ENCODE measurements around the gene ZNF605. TPM values are rescaled to one million over a fixed set of nuclear protein-coding genes. Genes with fewer than 3 reads are reported as not detected.
A peak's percentile ranks its signal among the peaks of the same experiment; 100 is the strongest.
"Not testable (repeated sequence)": the region's sequence is repeated elsewhere in the genome, so short reads cannot be mapped to it uniquely, and the experiment has no call there.

Gene ZNF605
- polyA plus RNA-seq, 3 donors: 0.32 to 1.9 (median 0.80) TPM

DNA sequence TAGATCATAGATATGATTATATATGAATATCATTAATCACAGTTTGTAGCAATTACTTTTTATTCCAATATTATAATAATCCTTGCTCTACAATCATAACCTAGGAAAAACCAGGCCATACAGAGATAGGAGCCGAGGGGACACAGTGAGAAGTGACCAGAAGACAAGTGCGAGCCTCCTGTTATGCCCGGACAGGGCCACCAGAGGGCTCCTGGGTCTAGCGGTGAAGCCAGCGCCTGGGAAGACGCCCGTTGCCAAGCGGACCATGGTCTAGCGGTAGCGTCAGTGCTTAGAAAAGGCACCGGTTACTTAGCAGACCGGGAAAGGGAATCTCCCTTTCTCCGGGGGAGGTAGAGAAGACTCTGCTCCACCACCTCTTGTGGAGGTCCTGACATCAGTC, 20.8 kb upstream of the ZNF605 start:
- H3K9me3 ChIP-seq (replicated peaks in 1 of 2; ENCODE audit: control insufficient read depth in 1 of 2, insufficient read depth in 1 of 2, low read length in 2 of 2): peaks cover 41 to 76% of the 10 kb centered on the region in 2 donors
- not testable (repeated sequence) for H3K27me3 Mint-ChIP-seq (ENCODE audit: low read depth in 3 of 3); H3K4me1 Mint-ChIP-seq

DNA sequence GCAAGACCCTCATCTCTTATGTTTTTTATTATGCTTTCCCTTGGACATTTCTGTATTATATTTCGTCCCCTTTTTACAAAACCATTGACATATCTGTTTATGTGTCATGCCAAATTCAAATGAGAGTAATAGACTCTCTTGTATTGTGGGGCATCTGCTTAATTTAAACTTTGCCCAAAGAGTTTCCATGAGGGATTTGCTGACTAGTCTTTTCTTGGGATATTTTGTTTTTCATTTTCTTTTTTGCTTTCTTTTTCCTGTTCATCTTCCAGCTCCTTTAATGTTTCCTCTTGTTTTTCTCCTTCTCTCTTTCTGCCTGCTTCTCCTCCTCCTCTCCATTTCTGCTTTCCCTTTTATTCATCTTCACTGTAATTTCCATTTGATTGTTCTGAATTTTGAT, 16.3 kb upstream of the ZNF605 start:
- no peak for DNase-seq
- no peaks in the 10 kb centered on the region for H4K20me1 ChIP-seq (ENCODE audit: insufficient read depth, low read length)
- WGBS (ENCODE audit: insufficient coverage): no CpG with 5 or more reads among the region's 1 CpG
- no peaks in the 10 kb centered on the region for H3K27me3 ChIP-seq (ENCODE audit: control insufficient read depth in 2 of 2, insufficient read depth in 2 of 2, low read length in 2 of 2)
- H3K4me2 ChIP-seq (replicated peaks; ENCODE audit: extremely low read depth, low read length, poor library complexity, severe bottlenecking): no peak overlapping the region
- H3K4me1 ChIP-seq (ENCODE audit: control insufficient read depth in 1 of 2, insufficient read depth in 2 of 2, low read length in 2 of 2): no peaks in the 10 kb centered on the region
- Mint-ChIP-seq H3K27ac (no peak overlapping the region), H3K9me3 (peaks cover 32 to 86% (median 76%) of the 10 kb centered on the region in 7 donors), H3K27me3 (ENCODE audit: low read depth in 3 of 3) (peaks cover 0 to 3% (median 0%) of the 10 kb centered on the region in 3 donors), H3K4me3 (no peak overlapping the region), H3K36me3 (no peaks in the 10 kb centered on the region), H3K4me1 (no peaks in the 10 kb centered on the region)
- H3K9me3 ChIP-seq (replicated peaks in 1 of 2; ENCODE audit: control insufficient read depth in 1 of 2, insufficient read depth in 1 of 2, low read length in 2 of 2): peaks cover 66 to 83% of the 10 kb centered on the region in 2 donors
- no peaks in the 10 kb centered on the region for H3K79me2 ChIP-seq (ENCODE audit: insufficient read depth, low read length)
- H2AFZ ChIP-seq (ENCODE audit: insufficient read depth, low read depth, low read length, poor library complexity, severe bottlenecking): no peak overlapping the region
- TF ChIP-seq, protein P1, sequence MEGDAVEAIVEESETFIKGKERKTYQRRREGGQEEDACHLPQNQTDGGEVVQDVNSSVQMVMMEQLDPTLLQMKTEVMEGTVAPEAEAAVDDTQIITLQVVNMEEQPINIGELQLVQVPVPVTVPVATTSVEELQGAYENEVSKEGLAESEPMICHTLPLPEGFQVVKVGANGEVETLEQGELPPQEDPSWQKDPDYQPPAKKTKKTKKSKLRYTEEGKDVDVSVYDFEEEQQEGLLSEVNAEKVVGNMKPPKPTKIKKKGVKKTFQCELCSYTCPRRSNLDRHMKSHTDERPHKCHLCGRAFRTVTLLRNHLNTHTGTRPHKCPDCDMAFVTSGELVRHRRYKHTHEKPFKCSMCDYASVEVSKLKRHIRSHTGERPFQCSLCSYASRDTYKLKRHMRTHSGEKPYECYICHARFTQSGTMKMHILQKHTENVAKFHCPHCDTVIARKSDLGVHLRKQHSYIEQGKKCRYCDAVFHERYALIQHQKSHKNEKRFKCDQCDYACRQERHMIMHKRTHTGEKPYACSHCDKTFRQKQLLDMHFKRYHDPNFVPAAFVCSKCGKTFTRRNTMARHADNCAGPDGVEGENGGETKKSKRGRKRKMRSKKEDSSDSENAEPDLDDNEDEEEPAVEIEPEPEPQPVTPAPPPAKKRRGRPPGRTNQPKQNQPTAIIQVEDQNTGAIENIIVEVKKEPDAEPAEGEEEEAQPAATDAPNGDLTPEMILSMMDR (IDR thresholded peaks at IDR 0.05): no peak
- H3K27ac ChIP-seq (ENCODE audit: low read depth in 1 of 2, low read length in 2 of 2): no peak overlapping the region
- no peaks in the 10 kb centered on the region for H3K36me3 ChIP-seq (replicated peaks in 1 of 2; ENCODE audit: control insufficient read depth in 1 of 2, insufficient read depth in 2 of 2, low read length in 2 of 2)
- intact Hi-C loops (cut with micrococcal nuclease): no loop called here
- H3K9ac ChIP-seq (ENCODE audit: insufficient read depth, low read length, poor library complexity, severe bottlenecking): no peak overlapping the region
- H3K4me3 ChIP-seq (replicated peaks in 1 of 3; ENCODE audit: low read depth in 2 of 3, low read length in 3 of 3): no peak overlapping the region

More for the DNA sequence above, 20.8 kb upstream of the ZNF605 start:
- H3K79me2 ChIP-seq (ENCODE audit: insufficient read depth, low read length); H4K20me1 ChIP-seq (ENCODE audit: insufficient read depth, low read length); H3K27me3 ChIP-seq (ENCODE audit: control insufficient read depth in 2 of 2, insufficient read depth in 2 of 2, low read length in 2 of 2); intact Hi-C loops (cut with micrococcal nuclease); DNase-seq; H3K27ac ChIP-seq (ENCODE audit: low read depth in 1 of 2, low read length in 2 of 2); H3K9ac ChIP-seq (ENCODE audit: insufficient read depth, low read length, poor library complexity, severe bottlenecking); H3K36me3 ChIP-seq (replicated peaks in 1 of 2; ENCODE audit: control insufficient read depth in 1 of 2, insufficient read depth in 2 of 2, low read length in 2 of 2); H3K27ac Mint-ChIP-seq; H3K4me3 ChIP-seq (replicated peaks in 1 of 3; ENCODE audit: low read depth in 2 of 3, low read length in 3 of 3); H2AFZ ChIP-seq (ENCODE audit: insufficient read depth, low read depth, low read length, poor library complexity, severe bottlenecking); H3K4me2 ChIP-seq (replicated peaks; ENCODE audit: extremely low read depth, low read length, poor library complexity, severe bottlenecking); H3K4me1 ChIP-seq (ENCODE audit: control insufficient read depth in 1 of 2, insufficient read depth in 2 of 2, low read length in 2 of 2); H3K36me3 Mint-ChIP-seq; H3K4me3 Mint-ChIP-seq: not testable (repeated sequence)
- 44% methylated on average over 3 of the region's 13 CpGs for WGBS (ENCODE audit: insufficient coverage)
- H3K9me3 Mint-ChIP-seq: peaks cover 43 to 76% (median 59%) of the 10 kb centered on the region in 7 donors
- TF ChIP-seq, protein P1 (IDR thresholded peaks at IDR 0.05): peak; percentile 36

Data from CD14-positive monocyte (primary cell).